ENCODE data around the gene ACP2.
A peak's percentile ranks its signal among the peaks of the same experiment; 100 is the strongest.

Gene ACP2

DNA sequence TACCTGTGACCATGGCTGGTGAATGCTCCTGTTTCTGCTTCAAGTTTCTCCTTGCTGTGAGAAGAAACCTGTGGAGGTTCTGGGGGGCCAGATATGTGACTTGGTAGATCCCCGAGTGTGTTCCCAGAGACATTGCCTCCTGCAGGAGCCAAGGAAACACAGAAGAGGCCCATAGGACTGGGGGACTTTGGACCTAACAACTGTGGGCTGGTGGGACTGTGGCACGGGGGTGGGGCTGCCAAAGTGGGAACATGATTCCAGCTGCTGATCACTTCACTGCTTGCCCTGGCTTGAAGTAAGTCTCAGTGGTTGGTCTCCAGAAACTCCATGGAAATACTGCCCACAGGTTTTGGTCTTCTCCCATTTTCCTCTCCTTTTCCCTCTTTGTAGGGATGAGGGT, 5.0 kb upstream of the ACP2 start:
- H3K4me3 ChIP-seq (ENCODE audit: low read depth in 1 of 2, low read length in 2 of 2) = no peak overlapping the region
- no peaks in the 10 kb centered on the region for H3K9me3 ChIP-seq (ENCODE audit: control insufficient read depth in 1 of 2, low read length in 2 of 2)
- no peaks in the 10 kb centered on the region for H3K27me3 ChIP-seq (ENCODE audit: low read depth, low read length)
- H3K4me1 ChIP-seq (ENCODE audit: control insufficient read depth in 1 of 2, insufficient read depth in 2 of 2, low read length in 2 of 2) = peaks cover 29 to 44% of the 10 kb centered on the region in 2 donors
- H3K27ac ChIP-seq (ENCODE audit: low read length) = peak overlapping the region; percentile 85
- no peaks in the 10 kb centered on the region for H3K36me3 ChIP-seq (ENCODE audit: control insufficient read depth in 1 of 2, insufficient read depth in 2 of 2, low read length in 2 of 2)

- Histone ChIP-seq H3K27me3 (ENCODE audit: low read depth, low read length) (no peaks in the 10 kb centered on the region), H3K36me3 (ENCODE audit: control insufficient read depth in 1 of 2, insufficient read depth in 2 of 2, low read length in 2 of 2) (no peaks in the 10 kb centered on the region), H3K4me1 (ENCODE audit: control insufficient read depth in 1 of 2, insufficient read depth in 2 of 2, low read length in 2 of 2) (peaks cover 20 to 40% of the 10 kb centered on the region in 2 donors), H3K27ac (ENCODE audit: low read length) (no peak overlapping the region), H3K4me3 (ENCODE audit: low read depth in 1 of 2, low read length in 2 of 2) (no peak overlapping the region), H3K9me3 (ENCODE audit: control insufficient read depth in 1 of 2, low read length in 2 of 2) (no peaks in the 10 kb centered on the region)
Observed at GRCh38 chr11:47251751-47252150, 3.1 kb upstream of the ACP2 start.

DNA sequence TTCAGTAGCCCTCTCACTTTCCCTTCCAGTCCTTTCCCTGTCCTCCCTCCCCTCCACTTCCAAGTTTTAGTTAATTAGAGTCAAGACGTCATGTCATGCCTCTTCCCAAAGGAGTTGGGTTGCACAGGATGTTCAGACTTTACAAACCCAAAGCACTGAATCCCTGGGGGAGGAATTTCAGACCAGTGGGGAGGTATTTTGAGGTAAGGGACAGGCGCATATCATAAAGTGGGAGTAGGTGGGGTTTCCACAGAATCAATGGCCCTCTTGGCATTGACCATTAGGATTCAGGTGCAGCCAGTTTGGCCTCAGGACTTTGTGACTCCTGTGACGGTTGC, 733 bp upstream of the ACP2 start:
- H3K27me3 ChIP-seq (ENCODE audit: low read depth, low read length) = no peaks in the 10 kb centered on the region
- no peaks in the 10 kb centered on the region for H3K9me3 ChIP-seq (ENCODE audit: control insufficient read depth in 1 of 2, low read length in 2 of 2)
- H3K4me1 ChIP-seq (ENCODE audit: control insufficient read depth in 1 of 2, insufficient read depth in 2 of 2, low read length in 2 of 2) = peaks cover 20 to 29% of the 10 kb centered on the region in 2 donors
- peaks cover 14 to 17% of the 10 kb centered on the region in 2 donors for H3K36me3 ChIP-seq (ENCODE audit: control insufficient read depth in 1 of 2, insufficient read depth in 2 of 2, low read length in 2 of 2)
- peak overlapping the region; percentile 90 for H3K27ac ChIP-seq (ENCODE audit: low read length)
- H3K4me3 ChIP-seq (ENCODE audit: low read depth in 1 of 2, low read length in 2 of 2) = peak overlapping the region; percentile 93 to 96

DNA sequence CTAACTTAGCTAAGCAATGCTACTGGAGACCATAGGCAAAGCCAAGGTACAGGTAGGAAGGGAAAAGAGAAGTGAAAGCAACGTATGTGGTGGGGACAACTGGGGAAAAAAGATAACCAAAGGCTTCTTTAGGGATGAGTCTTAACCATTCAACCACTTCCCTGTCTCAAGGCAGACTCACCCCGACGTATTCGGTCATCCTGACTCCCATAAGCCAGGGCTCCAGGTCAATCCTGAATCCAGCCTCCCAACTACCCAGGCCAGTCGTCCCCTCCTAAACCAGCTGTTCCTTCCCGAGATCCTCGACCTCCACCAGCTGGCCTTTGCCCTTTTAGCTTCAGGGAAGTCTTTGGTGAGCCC, 330 bp downstream of the ACP2 start:
- H3K27me3 ChIP-seq (ENCODE audit: low read depth, low read length) = no peaks in the 10 kb centered on the region
- peak overlapping the region; percentile 90 for H3K27ac ChIP-seq (ENCODE audit: low read length)
- peaks cover 12 to 23% of the 10 kb centered on the region in 2 donors for H3K4me1 ChIP-seq (ENCODE audit: control insufficient read depth in 1 of 2, insufficient read depth in 2 of 2, low read length in 2 of 2)
- no peaks in the 10 kb centered on the region for H3K9me3 ChIP-seq (ENCODE audit: control insufficient read depth in 1 of 2, low read length in 2 of 2)
- peaks cover 19 to 23% of the 10 kb centered on the region in 2 donors for H3K36me3 ChIP-seq (ENCODE audit: control insufficient read depth in 1 of 2, insufficient read depth in 2 of 2, low read length in 2 of 2)
- peak overlapping the region; percentile 93 to 96 for H3K4me3 ChIP-seq (ENCODE audit: low read depth in 1 of 2, low read length in 2 of 2)

- H3K36me3 ChIP-seq (ENCODE audit: control insufficient read depth in 1 of 2, insufficient read depth in 2 of 2, low read length in 2 of 2) = peaks cover 26 to 29% of the 10 kb centered on the region in 2 donors
- H3K4me3 ChIP-seq (ENCODE audit: low read depth in 1 of 2, low read length in 2 of 2) = peak overlapping the region; percentile 93 to 96
- H3K9me3 ChIP-seq (ENCODE audit: control insufficient read depth in 1 of 2, low read length in 2 of 2) = no peaks in the 10 kb centered on the region
- H3K27me3 ChIP-seq (ENCODE audit: low read depth, low read length) = no peaks in the 10 kb centered on the region
- H3K4me1 ChIP-seq (ENCODE audit: control insufficient read depth in 1 of 2, insufficient read depth in 2 of 2, low read length in 2 of 2) = peaks cover 12 to 23% of the 10 kb centered on the region in 2 donors
- no peak overlapping the region for H3K27ac ChIP-seq (ENCODE audit: low read length)
Observed at GRCh38 chr11:47247502-47247901, 1.1 kb downstream of the ACP2 start.

DNA sequence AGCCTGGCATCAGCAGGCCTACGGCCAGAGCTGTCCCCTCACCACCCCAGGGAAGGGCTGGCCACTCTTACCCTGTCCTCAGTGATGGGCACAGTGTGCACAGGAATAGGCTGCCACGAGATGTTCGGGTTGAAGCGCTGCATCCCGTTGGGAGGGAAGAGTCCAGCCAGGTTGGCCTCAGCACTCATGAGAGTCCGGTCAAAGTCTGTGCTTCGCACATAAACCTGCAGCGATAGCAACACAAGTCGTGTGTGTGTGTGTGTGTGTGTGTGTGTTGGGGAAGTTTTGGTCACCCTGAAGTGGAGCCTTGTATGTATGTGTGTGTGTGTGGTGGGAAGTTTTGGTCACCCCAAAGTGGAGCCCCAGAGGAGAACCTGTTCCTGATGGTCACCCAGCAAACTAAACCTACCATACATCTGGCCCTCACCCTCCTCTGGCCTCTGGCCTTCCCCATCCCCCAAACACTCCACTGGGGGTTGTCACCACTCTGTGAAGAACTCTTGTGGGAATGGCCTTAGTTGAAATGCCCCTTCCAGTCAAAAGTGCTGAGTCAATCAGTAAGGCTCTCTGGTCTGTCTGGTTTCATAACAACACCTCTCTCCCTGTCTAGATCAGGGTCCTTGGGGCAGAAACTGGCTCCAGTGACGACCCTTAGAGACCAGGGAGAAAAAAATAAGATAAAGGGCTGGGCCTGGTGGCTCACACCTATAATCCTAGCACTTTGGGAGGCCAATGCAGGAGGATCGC, 2.8 kb downstream of the ACP2 start:
- no peaks in the 10 kb centered on the region for H3K9me3 ChIP-seq (ENCODE audit: control insufficient read depth in 1 of 2, low read length in 2 of 2)
- peaks cover 41 to 45% of the 10 kb centered on the region in 2 donors for H3K36me3 ChIP-seq (ENCODE audit: control insufficient read depth in 1 of 2, insufficient read depth in 2 of 2, low read length in 2 of 2)
- H3K4me1 ChIP-seq (ENCODE audit: control insufficient read depth in 1 of 2, insufficient read depth in 2 of 2, low read length in 2 of 2) = peaks cover 12 to 23% of the 10 kb centered on the region in 2 donors
- H3K4me3 ChIP-seq (ENCODE audit: low read depth in 1 of 2, low read length in 2 of 2) = no peak overlapping the region
- H3K27ac ChIP-seq (ENCODE audit: low read length) = no peak overlapping the region
- no peaks in the 10 kb centered on the region for H3K27me3 ChIP-seq (ENCODE audit: low read depth, low read length)

DNA sequence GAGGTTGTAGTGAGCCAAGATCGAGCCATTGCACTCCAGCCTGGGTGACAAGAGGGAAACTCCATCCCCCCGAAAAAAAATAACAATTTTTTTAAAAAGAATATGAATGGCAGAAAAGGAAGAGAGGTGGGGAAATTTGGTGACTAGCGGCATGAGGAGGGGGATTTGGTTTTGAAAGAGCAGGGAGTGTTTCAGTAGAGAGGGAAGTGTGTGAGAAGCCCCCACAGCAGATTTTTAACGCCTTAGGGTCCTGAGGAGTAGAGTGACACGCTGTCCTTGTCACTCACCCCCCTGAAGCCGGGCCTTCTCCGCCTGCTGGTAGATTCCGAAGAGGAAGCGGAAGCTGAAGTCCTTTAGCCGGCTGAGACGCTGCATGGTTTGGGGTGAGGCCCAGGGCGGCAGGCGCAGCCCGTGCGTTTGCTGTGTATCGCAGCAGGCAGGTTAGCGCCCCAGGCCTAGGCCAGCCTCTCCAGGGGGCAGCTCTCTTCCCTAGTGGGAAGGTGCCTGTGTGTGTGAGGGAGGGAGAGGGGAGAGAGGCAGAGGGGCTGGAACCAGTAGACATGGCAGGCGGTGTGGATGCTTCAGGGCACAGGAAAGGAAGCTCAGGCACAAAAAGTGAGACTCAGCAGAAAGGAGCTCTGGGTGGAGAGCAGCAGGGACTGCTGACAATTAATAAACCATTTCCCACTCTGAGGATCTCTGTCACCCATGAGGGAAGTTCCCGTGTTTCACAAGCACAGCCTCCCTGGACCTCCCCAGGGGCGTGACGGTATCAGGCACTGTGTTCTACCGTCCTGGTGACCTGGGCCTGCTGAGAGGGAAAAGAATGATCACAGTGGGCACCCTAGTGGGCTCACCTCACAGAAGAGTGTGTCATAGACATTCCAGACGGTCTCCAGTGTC, 3.9 kb downstream of the ACP2 start:
- Histone ChIP-seq H3K4me1 (ENCODE audit: control insufficient read depth in 1 of 2, insufficient read depth in 2 of 2, low read length in 2 of 2) (peaks cover 12 to 21% of the 10 kb centered on the region in 2 donors), H3K27ac (ENCODE audit: low read length) (no peak overlapping the region), H3K36me3 (ENCODE audit: control insufficient read depth in 1 of 2, insufficient read depth in 2 of 2, low read length in 2 of 2) (peaks cover 49 to 55% of the 10 kb centered on the region in 2 donors), H3K27me3 (ENCODE audit: low read depth, low read length) (no peaks in the 10 kb centered on the region), H3K9me3 (ENCODE audit: control insufficient read depth in 1 of 2, low read length in 2 of 2) (no peaks in the 10 kb centered on the region), H3K4me3 (ENCODE audit: low read depth in 1 of 2, low read length in 2 of 2) (no peak overlapping the region)

DNA sequence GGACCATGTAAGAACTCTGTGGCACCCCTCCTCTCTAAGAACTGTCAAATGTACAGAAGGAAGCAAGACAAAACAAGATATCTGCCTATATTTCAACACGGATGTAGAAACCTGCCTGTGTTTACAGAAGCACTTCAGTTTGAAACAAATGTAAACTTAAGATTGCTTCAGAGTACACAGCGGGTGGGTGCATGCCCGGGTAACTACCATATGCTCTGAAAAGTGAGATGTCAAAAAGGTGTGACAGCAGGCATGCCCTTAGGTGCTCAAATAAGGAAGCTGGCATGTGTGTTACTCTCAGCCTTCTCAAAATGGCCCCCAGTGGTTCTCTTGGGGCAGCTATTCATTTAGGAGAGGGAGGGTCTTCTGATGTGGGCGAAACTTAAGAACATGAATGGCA, 5.2 kb downstream of the ACP2 start:
- peaks cover 7 to 14% of the 10 kb centered on the region in 2 donors for H3K4me1 ChIP-seq (ENCODE audit: control insufficient read depth in 1 of 2, insufficient read depth in 2 of 2, low read length in 2 of 2)
- H3K27ac ChIP-seq (ENCODE audit: low read length) = no peak overlapping the region
- H3K27me3 ChIP-seq (ENCODE audit: low read depth, low read length) = no peaks in the 10 kb centered on the region
- no peaks in the 10 kb centered on the region for H3K9me3 ChIP-seq (ENCODE audit: control insufficient read depth in 1 of 2, low read length in 2 of 2)
- H3K4me3 ChIP-seq (ENCODE audit: low read depth in 1 of 2, low read length in 2 of 2) = no peak overlapping the region
- H3K36me3 ChIP-seq (ENCODE audit: control insufficient read depth in 1 of 2, insufficient read depth in 2 of 2, low read length in 2 of 2) = peaks cover 61% of the 10 kb centered on the region in 2 donors

DNA sequence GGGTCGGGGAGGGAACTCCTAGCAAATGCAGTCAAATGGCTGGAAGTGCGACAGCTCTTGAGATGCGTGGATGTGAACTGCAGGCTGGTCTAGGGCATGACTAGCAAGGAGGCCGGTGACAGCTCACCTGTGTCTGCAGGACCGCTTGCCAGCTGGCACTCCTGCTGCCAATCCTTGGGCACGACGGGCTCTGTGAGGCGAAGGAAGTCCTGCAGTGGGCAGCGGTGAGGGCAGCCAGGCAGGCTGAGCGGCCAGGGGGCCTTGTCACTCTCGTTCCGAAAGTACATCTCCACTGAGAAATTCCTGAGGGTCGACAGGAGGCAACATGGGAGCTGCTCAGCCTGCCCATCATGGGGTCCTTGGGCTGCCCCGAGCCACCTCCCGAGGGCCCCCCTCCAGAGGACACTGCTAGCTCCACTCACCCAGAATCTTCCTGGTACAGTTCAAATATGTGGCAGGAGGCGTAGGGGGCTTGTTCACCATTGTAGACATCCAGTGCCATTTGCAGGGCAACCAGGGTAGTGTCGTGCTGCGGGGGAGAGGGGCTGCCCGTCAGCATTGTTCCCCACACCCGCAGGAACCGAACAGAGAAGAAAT, 5.9 kb downstream of the ACP2 start:
- no peak overlapping the region for H3K27ac ChIP-seq (ENCODE audit: low read length)

GRCh38 chr11:47241841-47242301, 6.7 kb downstream of the ACP2 start:
- Histone ChIP-seq H3K27me3 (ENCODE audit: low read depth, low read length) (no peaks in the 10 kb centered on the region), H3K4me1 (ENCODE audit: control insufficient read depth in 1 of 2, insufficient read depth in 2 of 2, low read length in 2 of 2) (peaks cover 0 to 2% of the 10 kb centered on the region in 2 donors), H3K27ac (ENCODE audit: low read length) (no peak overlapping the region), H3K9me3 (ENCODE audit: control insufficient read depth in 1 of 2, low read length in 2 of 2) (no peaks in the 10 kb centered on the region), H3K4me3 (ENCODE audit: low read depth in 1 of 2, low read length in 2 of 2) (no peak overlapping the region), H3K36me3 (ENCODE audit: control insufficient read depth in 1 of 2, insufficient read depth in 2 of 2, low read length in 2 of 2) (peaks cover 61 to 68% of the 10 kb centered on the region in 2 donors)

More for the DNA sequence above, 5.9 kb downstream of the ACP2 start:
- H3K27me3 ChIP-seq (ENCODE audit: low read depth, low read length) = no peaks in the 10 kb centered on the region
- no peak overlapping the region for H3K4me3 ChIP-seq (ENCODE audit: low read depth in 1 of 2, low read length in 2 of 2)
- H3K36me3 ChIP-seq (ENCODE audit: control insufficient read depth in 1 of 2, insufficient read depth in 2 of 2, low read length in 2 of 2) = peaks cover 61 to 66% of the 10 kb centered on the region in 2 donors
- peaks cover 7 to 10% of the 10 kb centered on the region in 2 donors for H3K4me1 ChIP-seq (ENCODE audit: control insufficient read depth in 1 of 2, insufficient read depth in 2 of 2, low read length in 2 of 2)
- H3K9me3 ChIP-seq (ENCODE audit: control insufficient read depth in 1 of 2, low read length in 2 of 2) = no peaks in the 10 kb centered on the region

GRCh38 chr11:47239852-47240251, 8.8 kb downstream of the ACP2 start:
- no peaks in the 10 kb centered on the region for H3K4me1 ChIP-seq (ENCODE audit: control insufficient read depth in 1 of 2, insufficient read depth in 2 of 2, low read length in 2 of 2)
- no peak overlapping the region for H3K27ac ChIP-seq (ENCODE audit: low read length)
- no peaks in the 10 kb centered on the region for H3K9me3 ChIP-seq (ENCODE audit: control insufficient read depth in 1 of 2, low read length in 2 of 2)
- H3K36me3 ChIP-seq (ENCODE audit: control insufficient read depth in 1 of 2, insufficient read depth in 2 of 2, low read length in 2 of 2) = peaks cover 51 to 60% of the 10 kb centered on the region in 2 donors
- H3K4me3 ChIP-seq (ENCODE audit: low read depth in 1 of 2, low read length in 2 of 2) = no peak overlapping the region
- H3K27me3 ChIP-seq (ENCODE audit: low read depth, low read length) = no peaks in the 10 kb centered on the region

Data from muscle layer of duodenum (tissue), 2 donors.